Activated effector memory CD4-positive, alpha-beta T cell treated with anti-CD3 and anti-CD28 coated beads, Interleukin-2, amount 50 U/mL, for 16 hours (primary cell): ENCODE results near the gene MTHFSD.

Experiments used
- DNase-seq: peaks from one replicate; pipeline ENCODE4 v3.0.0-alpha.2; 2020

The MTHFSD gene

DNA sequence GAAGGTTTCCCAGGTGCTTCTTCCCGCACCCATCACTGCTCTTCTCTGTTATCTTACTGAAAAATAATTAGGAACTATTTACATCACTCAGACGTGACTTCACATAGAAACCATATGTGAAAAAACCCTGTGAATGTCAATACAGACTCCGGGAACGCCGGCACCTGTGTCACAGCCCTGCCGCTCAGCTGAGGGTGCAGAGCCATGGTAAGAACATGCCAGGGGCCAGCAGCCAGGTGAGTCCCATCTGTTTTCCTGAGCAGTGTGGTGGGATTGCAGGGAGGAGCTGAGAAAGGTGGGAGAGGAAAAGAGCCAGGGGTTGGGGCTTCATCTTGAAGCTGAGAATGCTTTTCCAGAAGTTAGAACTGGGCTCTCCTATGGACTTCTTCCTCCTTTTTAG is 31.0 kb downstream of the MTHFSD start:
- DNase-seq, result no peak

DNA sequence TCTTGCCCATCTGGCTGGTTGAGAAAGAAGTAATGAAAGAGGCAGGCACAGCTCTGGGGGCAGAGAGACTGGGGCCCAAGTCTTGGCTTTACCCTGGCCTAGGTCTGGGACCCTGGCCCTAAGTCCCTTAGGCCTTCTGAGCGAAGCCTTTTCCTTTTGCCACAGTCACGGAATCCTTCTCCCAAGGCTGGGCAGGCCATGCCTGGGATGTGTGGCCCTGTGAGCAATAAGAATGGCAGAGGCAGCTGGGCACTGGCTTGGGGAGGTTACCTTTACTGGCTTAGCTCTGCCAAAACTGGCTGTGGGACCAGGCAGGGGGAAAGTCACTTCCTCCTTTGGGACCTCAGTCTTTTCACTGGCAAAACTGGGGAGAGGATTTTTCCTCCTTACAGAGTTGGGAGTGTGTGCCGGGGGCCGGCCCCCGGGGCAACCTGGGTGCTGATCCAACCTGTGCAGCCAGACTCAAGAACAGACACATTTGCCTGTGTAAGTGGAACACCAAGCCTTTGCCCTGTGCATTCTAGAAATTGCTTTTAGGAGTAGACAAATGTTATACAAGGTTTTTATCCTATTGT is 31.8 kb downstream of the MTHFSD start:
- DNase-seq, result no peak

DNA sequence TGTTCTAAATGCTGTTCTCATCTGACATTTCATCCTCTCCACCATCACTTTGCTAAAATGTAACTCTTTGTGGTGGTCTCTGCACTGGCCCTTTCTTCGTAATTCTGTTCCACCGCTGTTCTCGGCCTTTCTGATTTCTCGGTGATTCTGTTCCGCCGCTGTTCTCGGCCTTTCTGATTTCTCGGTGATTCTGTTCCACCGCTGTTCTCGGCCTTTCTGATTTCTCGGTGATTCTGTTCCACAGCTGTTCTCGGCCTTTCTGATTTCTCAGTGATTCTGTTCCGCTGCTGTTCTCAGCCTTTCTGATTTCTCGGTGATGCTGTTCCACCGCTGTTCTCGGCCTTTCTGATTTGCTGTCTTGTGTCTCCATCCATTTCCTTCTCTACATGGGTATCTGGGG is 32.4 kb downstream of the MTHFSD start:
- no peak for DNase-seq

DNA sequence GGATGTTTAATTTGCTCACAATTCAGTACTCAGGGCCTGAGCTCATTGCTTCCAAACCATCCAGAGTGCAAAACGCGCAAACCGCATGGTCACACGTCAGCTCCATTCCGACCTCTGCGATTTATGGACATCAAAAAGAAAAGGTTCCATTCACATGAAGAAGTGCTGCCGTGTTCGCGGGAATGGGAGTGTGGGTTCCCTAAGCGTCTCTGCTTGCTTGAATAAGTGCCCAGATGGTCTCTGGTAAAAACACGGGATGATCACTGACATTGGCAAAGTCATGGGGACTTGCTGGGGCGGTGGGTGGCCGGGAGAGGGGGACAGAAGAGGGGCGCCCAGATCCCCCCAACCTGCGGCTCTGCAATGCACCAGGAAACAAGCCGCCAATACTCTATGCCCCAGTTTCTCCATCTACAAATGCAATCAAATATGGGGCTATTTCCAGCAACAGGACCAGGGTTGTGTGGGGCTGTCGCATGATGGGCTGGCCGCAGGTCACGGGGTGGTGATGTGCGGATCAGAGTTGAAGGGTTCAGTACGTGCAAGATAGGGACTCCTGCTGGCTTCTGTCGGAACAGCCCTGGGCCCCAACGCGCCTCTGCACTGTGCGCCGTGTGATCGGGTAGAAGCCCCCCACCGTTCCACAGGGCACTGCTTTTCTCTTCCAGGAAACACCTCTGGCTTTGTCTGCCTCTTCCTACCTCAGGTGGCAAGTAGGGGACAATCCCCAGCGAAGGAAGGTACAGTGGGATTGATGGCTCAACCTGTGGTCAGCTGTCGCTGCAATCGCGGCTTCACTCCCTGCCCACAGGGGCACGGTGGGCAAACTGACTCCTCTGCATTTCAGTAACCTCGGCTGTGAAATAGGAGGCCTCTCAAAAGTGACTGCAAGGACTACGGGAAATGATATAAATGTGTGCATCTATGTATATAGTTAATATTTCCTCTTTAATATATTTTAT is 33.5 kb downstream of the MTHFSD start:
- no peak for DNase-seq

DNA sequence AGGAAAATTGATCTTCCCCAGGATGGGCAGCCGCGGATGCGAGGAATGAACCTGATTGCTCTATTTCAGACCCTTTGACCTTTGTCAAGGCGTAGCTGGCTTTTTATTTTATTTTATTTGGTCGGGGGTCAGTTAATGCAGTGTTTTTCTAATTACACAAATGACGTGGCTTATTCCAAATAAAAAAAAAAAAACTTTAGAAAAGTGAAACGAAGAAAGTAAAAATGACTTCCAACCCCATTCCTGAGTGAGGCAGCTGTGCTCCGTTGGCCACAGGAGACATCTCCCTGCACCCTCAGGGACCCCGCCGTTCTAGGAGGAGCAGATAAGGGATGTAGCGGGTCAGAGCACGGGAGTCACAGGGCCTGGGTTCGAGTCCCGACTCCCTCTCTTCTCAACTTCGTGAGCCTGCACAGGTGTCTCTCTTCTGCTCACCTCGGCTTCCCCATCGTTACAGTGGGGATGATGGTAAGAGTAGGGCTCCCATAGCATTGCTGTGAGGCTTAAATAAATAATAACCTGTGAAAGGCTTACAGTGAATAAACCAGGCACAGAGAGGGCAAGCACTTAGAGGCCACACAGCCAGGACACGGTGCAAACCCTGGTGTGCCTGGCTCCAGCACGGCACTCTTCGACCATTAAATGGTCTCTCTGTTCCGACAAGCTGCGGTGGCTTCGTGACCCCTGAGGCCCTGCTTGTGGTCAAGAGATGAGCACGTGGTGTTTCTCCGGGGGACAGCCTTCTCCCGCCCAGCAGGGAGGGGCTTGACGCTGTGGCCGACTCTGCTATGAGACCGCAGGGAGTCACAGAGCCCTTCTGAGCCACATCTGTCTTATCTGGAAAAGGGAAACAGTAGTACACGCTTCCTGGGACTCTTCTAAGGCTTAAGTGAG is 34.5 kb downstream of the MTHFSD start:
- no peak for DNase-seq

DNA sequence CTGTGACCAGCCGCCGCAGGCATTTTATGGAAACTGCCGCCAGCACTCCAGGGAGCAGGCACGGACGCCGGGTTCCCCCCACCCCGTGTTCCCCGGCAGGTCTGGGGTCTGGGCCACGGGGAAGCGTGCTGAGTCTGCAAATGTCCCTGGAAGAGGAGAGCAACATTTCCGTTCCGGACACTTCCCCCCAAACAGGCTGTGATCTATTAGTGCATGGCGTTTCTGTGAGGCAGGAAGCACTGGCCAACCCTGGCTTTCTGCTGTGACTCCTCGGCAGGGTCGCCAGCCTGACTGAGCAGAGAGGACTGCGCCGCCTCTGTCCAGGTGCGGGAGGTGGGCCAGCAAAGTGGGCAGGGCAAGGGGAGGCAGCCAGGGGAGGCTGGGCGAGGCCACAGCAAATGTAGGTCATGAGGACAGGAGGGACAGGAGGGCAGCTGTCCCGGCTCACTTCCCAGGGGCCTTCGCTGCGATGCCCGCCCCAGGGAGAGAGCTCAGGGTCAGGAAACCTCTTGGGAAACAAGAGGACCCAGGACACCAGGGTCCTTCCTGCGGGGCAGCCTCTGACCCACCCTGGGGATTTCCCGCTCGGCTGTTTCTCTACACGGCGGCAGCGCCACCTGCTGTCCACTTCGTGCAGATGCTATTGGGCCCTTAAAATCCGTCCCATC is 35.3 kb downstream of the MTHFSD start:
- peak; percentile 87 for DNase-seq

DNA sequence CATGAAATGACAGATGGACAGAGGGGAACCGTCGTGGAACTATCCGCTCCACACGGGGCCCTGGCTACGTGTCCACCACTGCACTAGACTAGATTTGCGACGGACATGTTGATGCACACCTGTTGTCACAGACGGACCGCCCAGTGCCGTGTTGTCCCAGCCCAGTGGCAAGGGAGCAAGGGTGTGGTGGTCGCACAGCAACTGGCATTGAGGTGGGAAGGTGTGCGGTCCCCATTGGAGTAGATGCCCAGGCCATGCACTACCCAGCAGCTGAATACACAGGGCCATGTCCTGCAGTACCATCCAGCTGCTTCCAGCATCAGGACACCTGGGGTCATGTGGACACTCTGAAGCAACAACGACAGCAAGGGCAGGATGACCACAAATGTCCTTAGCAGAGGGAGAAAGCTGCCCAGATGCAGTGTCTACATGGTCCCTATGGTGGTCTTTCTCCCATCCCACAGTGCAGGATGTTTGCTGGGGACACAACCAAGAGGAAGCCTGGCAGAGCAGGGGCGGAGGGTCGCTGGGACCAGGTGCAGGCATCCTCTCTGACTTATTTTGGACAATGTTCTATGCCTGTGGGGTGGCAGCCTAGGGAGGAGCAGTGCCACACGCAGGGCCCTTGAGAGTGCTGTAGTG is 35.9 kb downstream of the MTHFSD start:
- DNase-seq, result no peak

GRCh38 chr16:86517652-86518258 is 37.3 kb downstream of the MTHFSD start:
- DNase-seq, result no peak

- no peak for DNase-seq
Measured at GRCh38 chr16:86517033-86517432, 38.0 kb downstream of the MTHFSD start.

DNA sequence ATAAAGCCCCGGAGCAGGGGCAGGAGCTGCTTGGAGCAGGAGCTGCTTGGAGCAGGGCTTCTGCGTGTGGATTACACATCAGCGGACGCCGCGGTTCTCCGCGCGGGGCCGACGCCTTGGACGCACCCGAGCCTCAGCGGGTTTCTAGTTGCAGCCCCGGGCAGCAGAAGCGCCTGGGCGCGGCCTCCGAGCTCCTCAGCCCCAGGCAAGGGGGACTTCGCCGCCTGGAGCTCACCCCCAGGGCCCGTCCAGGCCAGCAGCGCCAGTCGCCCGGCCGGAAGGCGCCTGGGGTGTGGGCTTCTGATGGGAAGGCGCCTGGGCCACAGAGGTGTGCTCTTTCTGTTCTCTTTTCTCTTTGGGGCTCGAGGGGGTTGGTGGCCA is 38.4 kb downstream of the MTHFSD start:
- no peak for DNase-seq

DNA sequence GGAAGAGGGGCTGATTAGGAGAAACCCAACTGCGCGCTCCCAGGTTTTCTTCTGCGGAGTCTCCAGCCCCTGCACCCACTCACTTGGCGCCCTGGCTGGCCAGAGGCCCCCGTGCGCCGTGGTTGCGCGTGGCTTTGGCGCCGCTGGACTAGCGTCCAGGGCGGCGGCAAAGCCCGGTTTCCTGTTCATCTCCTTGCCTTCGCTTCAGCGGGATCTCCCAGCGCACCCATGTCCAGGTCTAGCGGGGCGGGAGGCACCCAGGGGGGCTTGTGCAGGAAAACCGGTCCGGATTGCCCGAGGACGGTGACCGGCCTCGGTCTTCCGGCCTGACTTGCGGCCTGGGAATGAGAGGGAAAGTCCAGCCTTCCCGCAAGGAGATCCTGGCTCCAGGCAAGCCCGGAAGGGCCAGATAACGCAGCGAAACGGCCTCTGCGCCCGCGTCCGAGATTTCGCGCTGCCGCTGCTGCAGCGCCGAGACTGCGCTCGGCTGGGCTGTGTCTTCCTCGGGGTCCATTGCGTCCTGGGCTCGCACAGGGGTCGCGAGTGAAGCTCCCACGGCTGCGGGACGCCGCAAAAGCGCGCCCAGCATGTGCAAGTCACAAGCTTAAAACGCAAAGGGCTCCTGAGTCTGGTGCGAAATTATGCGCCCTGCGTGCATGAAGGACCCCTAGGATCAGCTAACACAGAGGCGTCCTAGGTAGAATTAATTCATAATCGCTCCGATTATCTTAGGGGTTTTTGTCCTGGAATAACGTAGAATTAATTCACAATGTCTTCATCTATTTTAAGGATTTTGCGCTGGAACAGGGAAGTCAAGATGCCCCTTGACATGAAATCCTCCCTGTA is 39.0 kb downstream of the MTHFSD start:
- DNase-seq, result no peak

DNA sequence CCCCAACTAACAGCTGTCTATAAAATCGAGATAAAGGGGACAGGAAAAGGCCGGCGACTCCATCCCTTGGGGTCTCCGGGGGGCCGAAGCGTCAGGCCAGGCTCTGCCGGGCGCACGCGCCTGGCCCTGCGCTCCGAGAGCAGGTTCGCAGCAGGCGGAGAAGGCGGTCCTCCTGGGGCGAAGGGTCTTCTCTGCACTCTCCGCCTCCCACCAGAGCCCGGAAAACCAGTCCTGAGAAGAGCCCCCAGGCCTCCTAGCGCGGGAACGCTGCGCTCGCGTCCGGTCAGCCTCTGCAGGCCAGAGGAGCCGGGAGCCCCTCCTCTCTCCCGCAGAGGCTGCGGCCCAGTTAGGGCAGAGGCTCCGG is 39.6 kb downstream of the MTHFSD start:
- no peak for DNase-seq

- DNase-seq, result no peak
Measured at GRCh38 chr16:86514481-86515376, 40.3 kb downstream of the MTHFSD start.

DNA sequence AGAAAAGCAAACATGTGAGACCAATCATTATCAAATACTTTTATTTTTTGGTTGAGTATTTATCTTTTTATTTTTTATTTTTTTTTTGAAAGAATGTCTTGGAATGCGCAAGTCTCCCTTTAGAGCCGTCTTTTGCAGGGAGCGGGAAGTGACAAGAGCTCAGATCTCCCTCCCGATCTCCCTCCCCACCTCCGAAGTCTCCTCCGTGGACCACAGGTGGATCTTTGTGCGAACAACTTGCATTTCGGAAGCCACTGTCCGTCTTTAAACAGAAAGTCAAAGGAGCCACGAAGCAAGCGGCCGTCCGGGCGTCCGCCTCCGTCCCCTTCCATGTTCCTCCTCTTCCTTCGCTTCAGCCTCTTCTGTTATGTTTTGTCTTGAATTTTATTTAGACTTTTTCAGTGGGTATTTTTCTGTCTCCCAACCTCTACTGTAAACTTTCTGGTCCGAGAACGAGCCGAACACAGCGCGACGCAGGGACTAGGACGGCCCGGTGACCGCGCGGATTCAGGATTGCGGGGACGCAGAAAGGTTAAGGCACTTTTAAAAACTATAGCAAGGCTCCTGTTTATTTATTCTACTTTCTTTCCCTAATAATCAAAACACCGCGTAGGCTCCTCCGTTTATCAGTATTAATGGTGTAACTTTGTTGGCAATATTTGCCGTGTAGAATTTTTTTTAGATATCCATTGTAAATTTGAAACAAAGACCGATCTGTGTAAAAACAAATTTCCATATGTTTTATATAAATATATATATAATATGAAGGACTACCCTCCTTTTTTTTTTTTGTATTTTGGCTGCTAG is 41.4 kb downstream of the MTHFSD start:
- DNase-seq, result no peak

DNA sequence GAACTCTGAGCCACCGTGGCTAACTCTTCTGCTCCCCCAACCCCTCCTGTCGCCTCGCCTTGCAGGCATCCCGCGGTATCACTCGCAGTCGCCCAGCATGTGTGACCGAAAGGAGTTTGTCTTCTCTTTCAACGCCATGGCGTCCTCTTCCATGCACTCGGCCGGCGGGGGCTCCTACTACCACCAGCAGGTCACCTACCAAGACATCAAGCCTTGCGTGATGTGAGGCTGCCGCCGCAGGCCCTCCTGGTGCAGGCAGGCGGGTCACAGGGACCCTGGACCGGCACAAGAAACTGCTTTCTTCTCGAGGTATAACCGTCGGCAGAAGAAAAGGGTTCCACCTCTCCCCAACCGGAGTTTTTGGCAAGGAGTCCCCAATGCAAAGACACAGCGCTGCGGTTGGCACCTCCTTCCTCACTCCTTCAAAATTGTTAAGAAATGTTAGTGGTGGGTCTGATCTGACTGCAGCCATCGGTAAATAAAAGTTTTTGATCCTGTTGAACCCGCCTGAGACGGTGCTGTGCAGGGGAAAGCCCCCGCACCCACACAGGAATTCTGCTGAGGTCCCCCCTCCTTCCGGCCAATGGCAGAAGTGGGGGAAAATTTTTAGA is 42.1 kb downstream of the MTHFSD start:
- no peak for DNase-seq

DNA sequence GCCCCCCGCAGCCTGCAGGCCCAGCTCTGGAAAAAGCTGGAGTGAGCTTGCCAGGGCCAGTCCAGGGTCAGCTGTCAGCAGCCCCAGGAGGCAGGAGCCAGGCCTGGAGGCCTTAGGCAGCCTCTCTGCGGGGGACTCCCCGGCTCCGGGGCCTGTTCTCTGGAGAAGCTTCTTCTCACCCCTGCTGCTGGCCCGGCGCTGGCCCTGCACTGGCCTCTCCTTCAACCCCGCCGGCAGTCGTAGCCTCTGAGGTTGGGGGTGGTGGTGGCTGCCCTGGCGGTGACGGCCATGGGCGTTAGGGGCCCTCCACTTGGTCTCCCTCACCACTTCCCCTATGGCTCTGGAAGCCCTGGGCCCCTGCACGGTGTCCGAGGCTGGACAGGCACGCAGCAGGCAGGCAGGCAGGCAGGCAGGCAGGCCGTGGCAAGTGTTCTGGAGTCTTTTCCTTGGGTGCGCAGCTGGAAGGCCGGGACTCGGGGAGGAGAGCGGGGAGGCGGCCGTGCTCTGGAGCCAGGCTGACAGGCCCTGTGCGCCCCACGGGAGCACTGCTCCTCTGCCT is 42.7 kb downstream of the MTHFSD start:
- no peak for DNase-seq

DNA sequence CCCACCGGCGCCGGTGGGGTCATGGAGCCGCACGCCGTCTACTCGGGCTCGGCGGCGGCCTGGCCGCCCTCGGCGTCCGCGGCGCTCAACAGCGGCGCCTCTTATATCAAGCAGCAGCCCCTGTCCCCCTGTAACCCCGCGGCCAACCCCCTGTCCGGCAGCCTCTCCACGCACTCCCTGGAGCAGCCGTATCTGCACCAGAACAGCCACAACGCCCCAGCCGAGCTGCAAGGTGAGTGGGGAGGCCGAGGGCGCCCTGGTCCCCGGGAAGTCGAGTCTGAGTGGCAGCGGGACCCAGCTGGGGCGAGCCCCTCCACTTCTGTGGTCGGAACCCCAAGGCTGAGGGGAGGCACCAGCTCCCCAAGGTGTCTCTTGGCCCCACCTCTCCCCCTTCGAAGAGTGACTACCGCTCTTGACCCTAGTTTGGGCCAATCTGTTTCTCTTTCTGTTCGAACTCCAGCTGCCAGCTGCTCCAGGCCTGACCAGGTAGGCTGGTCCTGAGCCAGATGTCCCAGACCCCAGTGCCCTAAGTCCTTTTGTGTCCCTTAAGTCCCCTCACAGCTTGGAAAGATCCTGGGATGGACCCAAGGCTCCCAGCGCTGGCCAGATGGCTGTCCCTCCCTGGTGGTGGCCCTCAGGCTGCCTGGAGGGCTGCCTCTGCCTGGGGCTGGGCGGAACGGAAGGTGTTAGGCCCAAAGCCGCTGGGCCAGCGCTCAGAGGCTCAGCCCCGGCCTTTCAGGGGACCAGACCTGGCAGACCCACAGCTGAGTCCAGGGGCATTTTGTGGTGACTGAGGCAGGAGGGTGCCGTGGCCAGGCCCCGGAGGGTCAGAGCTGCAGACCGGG is 43.5 kb downstream of the MTHFSD start:
- no peak for DNase-seq
